GM18909 (cell line): ENCODE measurements around the gene SMC5.
"Not testable (repeated sequence)": the region's sequence is repeated elsewhere in the genome, so short reads cannot be mapped to it uniquely, and the experiment has no call there.

Source experiments
- ATAC-seq: cut with Tn5 transposase; IDR thresholded peaks from one replicate; pipeline ENCODE4 v1.9.1; 2021; ENCODE audit warnings: mild to moderate bottlenecking; ENCODE audit not compliant: unreplicated experiment, poor library complexity

Gene SMC5

GRCh38 chr9:70401241-70401640 is 142.5 kb downstream of the SMC5 start:
- ATAC-seq = not testable (repeated sequence)

- no peak for ATAC-seq
These were observed 143.4 kb downstream of the SMC5 start for GRCh38 chr9:70402213-70402612.

- no peak for ATAC-seq
These were observed 144.4 kb downstream of the SMC5 start for GRCh38 chr9:70403166-70403565.

- ATAC-seq = no peak
These were observed 144.8 kb downstream of the SMC5 start for GRCh38 chr9:70403618-70404025.

- ATAC-seq = no peak
These were observed 145.5 kb downstream of the SMC5 start for GRCh38 chr9:70404261-70404660.
